ENCODE measurements around the gene THBS4. TPM values are rescaled to one million over a fixed set of nuclear protein-coding genes. Genes with fewer than 3 reads are reported as not detected.

THBS4 gene
- total RNA-seq, 4 donors from 2014 or later, result 8.3 to 78.7 (median 12.5) TPM

DNA sequence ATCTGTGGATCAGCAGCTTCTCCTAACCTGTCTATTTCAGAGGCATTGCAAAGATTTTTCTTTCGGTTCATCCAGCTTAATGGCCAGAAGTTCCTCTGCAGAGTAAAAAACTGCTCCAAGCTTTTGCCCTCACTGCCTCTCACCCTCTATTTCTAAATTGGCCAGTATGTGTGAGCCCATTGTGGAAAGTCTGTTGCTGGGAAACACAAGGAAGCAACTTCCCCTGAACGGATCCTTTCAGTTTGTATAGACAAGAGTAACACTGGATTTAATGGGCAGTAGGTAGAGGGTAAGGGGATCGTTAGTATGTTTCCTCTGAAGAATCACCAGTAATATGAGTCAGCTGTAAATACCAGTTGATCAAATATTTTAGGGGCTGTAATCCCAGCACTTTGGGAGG lies 7.2 kb downstream of the THBS4 start:
- no peak for ATAC-seq (ENCODE audit: low FRiP score)
- TF ChIP-seq, protein P1, sequence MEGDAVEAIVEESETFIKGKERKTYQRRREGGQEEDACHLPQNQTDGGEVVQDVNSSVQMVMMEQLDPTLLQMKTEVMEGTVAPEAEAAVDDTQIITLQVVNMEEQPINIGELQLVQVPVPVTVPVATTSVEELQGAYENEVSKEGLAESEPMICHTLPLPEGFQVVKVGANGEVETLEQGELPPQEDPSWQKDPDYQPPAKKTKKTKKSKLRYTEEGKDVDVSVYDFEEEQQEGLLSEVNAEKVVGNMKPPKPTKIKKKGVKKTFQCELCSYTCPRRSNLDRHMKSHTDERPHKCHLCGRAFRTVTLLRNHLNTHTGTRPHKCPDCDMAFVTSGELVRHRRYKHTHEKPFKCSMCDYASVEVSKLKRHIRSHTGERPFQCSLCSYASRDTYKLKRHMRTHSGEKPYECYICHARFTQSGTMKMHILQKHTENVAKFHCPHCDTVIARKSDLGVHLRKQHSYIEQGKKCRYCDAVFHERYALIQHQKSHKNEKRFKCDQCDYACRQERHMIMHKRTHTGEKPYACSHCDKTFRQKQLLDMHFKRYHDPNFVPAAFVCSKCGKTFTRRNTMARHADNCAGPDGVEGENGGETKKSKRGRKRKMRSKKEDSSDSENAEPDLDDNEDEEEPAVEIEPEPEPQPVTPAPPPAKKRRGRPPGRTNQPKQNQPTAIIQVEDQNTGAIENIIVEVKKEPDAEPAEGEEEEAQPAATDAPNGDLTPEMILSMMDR (IDR thresholded peaks at IDR 0.05), result no peak
- DNase-seq (ENCODE audit: low spot score), result no peak

DNA sequence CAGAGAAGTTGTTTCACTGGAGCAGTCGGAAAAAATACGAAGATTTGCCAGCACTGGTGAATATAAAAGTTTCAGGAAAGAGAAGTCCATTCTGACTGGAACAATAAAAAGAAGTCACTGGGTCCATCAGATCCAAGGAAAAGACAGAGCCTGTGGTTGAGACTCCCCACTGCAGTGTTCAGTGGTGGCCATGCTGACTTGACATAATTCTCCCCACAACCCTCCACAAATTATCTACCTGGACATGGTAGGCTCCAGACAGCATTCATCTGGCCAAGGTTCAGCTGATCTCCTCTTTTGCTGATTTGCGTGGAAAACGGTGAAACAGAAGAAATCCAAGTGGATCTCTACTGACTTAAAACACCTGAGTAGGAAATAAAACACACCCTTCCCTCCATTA lies 8.0 kb downstream of the THBS4 start:
- TF ChIP-seq, protein P1 (IDR thresholded peaks at IDR 0.05), result no peak
- ATAC-seq (ENCODE audit: low FRiP score) (no peak), DNase-seq (ENCODE audit: low spot score) (no peak)

DNA sequence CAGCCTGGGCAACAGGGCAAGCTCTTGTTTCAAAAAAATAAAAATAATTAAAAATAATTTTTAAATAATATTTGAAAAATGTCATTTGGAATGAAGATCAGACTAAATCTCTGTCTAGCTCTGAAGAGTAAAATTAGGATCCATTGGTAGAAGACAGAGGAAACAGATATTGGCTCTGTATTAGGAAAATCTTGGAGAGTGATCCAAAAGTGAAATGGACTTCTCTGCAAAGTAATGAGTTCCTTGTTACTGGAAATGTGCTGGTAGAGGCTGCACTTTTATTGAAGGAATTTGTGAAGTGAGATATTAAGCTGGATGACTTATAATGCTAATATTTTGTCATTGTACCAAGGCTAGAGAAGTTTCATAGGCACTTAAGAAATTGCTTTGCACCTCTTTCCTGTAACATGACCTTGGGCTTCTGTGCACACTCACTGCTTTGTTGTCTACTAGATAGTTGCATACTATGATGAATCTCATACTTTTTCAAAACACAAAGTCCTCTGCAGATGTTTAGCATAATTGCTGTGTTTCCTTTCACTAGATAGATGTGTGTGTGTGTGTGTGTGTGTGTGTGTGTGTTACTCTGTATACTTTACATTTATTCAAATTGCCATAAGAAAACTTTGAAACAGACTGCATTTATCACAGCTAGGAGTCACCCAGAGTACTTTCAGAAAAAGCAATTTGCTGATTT lies 13.1 kb downstream of the THBS4 start:
- no peak for DNase-seq (ENCODE audit: low spot score)
- TF ChIP-seq, protein P1 (IDR thresholded peaks at IDR 0.05), result no peak

DNA sequence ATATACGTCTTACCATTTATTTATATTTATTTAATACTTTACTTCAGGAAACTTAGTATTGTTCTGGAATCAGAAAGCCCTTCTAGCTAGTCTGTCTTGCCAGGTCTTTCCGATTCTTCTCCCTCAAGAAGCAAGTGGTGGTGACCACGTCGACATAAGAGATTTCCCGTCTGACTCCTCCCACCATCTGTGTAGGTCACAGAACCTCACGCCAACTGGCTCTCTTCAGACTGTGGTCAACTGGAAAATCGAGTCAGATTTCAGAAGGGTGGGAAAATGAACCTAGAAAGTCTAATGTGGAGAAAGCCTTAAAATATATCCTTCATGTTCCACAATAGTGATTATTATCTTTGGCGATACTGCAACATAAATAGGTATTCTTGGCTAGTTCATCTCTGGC lies 17.3 kb downstream of the THBS4 start:
- TF ChIP-seq, protein P1 (IDR thresholded peaks at IDR 0.05), result no peak
- DNase-seq (ENCODE audit: low spot score), result no peak
- no peak for ATAC-seq (ENCODE audit: low FRiP score)

More for the DNA sequence above, 13.1 kb downstream of the THBS4 start:
- no peak for ATAC-seq (ENCODE audit: low FRiP score)

DNA sequence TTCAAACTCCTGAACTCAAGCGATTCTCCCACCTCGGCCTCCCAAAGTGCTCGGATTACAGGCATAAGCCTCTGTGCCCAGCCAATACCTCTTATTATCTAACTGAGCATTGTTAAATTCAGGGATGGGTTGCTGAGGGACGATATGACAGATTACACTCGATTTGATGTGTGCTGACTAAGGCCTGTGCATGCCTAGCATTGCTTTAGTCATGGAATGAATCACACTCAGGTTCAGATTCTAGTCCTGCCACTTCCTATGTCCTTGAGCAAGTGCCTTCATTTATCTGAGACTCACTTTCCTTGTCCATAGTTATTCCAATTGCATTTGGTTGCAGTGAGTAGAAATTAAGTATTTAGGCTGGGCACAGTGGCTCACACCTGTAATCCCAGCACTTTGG lies 19.5 kb downstream of the THBS4 start:
- ATAC-seq (ENCODE audit: low FRiP score), result no peak
- TF ChIP-seq, protein P1 (IDR thresholded peaks at IDR 0.05), result no peak
- no peak for DNase-seq (ENCODE audit: low spot score)

DNA sequence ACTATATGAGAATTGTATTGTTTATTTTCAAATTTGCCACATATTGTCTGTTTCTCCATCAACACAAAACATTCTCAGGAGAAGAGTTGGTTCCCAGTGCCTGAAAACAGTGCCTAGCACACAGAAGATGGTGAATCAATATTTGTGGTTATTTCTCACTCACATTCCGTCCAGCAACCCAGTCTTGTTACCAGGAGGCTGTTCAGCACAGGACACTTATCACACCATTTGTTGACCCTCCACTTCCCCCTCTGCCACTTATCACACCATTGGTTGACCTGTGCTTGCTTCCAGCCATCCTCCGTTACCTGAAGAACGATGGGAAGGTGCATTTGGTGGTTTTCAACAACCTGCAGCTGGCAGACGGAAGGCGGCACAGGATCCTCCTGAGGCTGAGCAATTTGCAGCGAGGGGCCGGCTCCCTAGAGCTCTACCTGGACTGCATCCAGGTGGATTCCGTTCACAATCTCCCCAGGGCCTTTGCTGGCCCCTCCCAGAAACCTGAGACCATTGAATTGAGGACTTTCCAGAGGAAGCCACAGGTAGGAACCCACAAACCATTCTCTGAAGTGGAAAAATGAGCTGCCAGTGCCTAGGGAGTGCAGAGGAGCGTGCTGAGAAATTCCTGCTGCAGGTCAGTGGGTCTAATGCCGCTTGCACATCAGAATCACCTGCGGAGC lies 20.5 kb downstream of the THBS4 start:
- TF ChIP-seq, protein P1 (IDR thresholded peaks at IDR 0.05), result no peak
- no peak for DNase-seq (ENCODE audit: low spot score)
- no peak for ATAC-seq (ENCODE audit: low FRiP score)

DNA sequence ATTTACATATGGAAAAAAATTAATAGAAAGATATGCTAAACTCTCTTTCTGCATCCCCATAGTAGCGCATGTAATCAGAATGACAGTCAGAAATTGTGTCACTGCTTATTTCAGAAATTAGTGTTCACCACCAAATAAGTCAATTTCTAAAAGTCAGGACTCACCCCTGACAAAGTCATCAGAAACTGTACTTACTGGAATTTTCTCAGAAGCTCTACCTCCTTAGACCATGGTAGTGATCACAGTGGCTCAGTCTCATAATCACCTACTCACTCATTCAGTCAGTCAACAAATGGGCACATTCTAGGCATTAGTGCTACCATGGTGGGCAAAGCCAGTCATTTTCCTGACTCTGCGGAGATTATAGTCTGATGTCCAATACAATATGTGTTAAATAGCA lies 22.0 kb downstream of the THBS4 start:
- ATAC-seq (ENCODE audit: low FRiP score), result no peak
- DNase-seq (ENCODE audit: low spot score), result no peak
- TF ChIP-seq, protein P1 (IDR thresholded peaks at IDR 0.05), result no peak

Data from omental fat pad (tissue), 4 donors.